SU-DHL-6 (cell line): Measurements from ENCODE around the gene UMAD1.

Experiments used
- EZH2phosphoT487 ChIP-seq: fragments of 200-600 bp; sonication (generic), shearing (Covaris generic); conservative IDR thresholded peaks from 2 replicates; pipeline ENCODE4 v1.6.1; 2018; ENCODE audit warnings: mild to moderate bottlenecking, antibody characterized with exemption, low read length, moderate library complexity, mixed read lengths
- TF ChIP-seq, protein P1 (sequence below): fragments of 200-600 bp; sonication (generic); IDR thresholded peaks from one replicate; pipeline ENCODE4 v1.5.1; 2017; ENCODE audit warnings: antibody characterized with exemption, mild to moderate bottlenecking, low read length, moderate library complexity; ENCODE audit not compliant: insufficient read depth, poor library complexity, severe bottlenecking

DNA sequence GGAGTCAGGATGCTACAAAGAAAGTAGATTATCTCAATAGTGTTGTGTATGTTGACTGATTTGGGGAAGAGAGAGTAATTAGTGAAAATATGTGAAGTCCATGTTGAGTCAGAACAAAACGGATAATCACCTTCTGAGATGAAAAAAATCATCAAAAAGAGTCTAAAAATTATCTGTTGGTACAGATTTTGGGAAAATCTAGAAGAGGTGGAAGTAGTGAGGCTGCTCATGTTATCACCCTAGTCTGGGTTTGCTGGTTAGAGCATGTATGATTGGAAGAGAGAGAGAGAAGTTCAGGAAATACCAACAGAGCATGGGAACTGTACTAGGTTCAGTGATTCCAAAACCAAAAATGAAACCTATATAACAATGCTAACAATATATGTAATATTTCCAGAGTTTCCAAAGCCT, 65.6 kb downstream of the UMAD1 start:
- no peak for TF ChIP-seq EZH2phosphoT487
- TF ChIP-seq, protein P1, sequence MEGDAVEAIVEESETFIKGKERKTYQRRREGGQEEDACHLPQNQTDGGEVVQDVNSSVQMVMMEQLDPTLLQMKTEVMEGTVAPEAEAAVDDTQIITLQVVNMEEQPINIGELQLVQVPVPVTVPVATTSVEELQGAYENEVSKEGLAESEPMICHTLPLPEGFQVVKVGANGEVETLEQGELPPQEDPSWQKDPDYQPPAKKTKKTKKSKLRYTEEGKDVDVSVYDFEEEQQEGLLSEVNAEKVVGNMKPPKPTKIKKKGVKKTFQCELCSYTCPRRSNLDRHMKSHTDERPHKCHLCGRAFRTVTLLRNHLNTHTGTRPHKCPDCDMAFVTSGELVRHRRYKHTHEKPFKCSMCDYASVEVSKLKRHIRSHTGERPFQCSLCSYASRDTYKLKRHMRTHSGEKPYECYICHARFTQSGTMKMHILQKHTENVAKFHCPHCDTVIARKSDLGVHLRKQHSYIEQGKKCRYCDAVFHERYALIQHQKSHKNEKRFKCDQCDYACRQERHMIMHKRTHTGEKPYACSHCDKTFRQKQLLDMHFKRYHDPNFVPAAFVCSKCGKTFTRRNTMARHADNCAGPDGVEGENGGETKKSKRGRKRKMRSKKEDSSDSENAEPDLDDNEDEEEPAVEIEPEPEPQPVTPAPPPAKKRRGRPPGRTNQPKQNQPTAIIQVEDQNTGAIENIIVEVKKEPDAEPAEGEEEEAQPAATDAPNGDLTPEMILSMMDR: no peak
